DOHH2 (cell line): Measurements from ENCODE around the gene WBP1.
"Not testable (repeated sequence)": the region's sequence is repeated elsewhere in the genome, so short reads cannot be mapped to it uniquely, and the experiment has no call there.

Experiments used
- H3F3A ChIP-seq: fragments of 200-600 bp; sonication (generic), shearing (Covaris generic); 2 replicates; pipeline ENCODE4 v1.6.0; 2016; ENCODE audit warnings: antibody characterized with exemption, mild to moderate bottlenecking; ENCODE audit not compliant: control insufficient read depth, insufficient read depth
- H3K27ac ChIP-seq: fragments of 200-600 bp; sonication (generic); 2 replicates; pipeline ENCODE4 v1.5.1; 2014; ENCODE audit warnings: low read depth, mild to moderate bottlenecking, low read length, moderate library complexity
- H3K27me3 ChIP-seq: fragments of 200-600 bp; sonication (generic); 2 replicates; pipeline ENCODE4 v1.6.1; 2014; ENCODE audit warnings: mild to moderate bottlenecking, low read length, mixed read lengths; ENCODE audit not compliant: control insufficient read depth
- H3K36me3 ChIP-seq: fragments of 200-600 bp; sonication (generic); 2 replicates; pipeline ENCODE4 v1.6.1; 2014; ENCODE audit warnings: mild to moderate bottlenecking, low read length, moderate library complexity, mixed read lengths; ENCODE audit not compliant: control insufficient read depth
- H3K4me1 ChIP-seq: fragments of 200-600 bp; sonication (generic); 2 replicates; pipeline ENCODE4 v1.6.1; 2014; ENCODE audit warnings: mild to moderate bottlenecking, low read length, mixed read lengths; ENCODE audit not compliant: control insufficient read depth
- H3K4me2 ChIP-seq: fragments of 200-600 bp; sonication (generic); 2 replicates; pipeline ENCODE4 v1.6.0; 2014; ENCODE audit warnings: mild to moderate bottlenecking, low read length, moderate library complexity
- H3K4me3 ChIP-seq: fragments of 200-600 bp; sonication (generic); 2 replicates; pipeline ENCODE4 v1.5.1; 2014; ENCODE audit warnings: mild to moderate bottlenecking, low read length, mixed read lengths
- H3K79me2 ChIP-seq: fragments of 200-600 bp; sonication (generic); 2 replicates; pipeline ENCODE4 v1.6.1; 2014; ENCODE audit warnings: mild to moderate bottlenecking, low read length, mixed read lengths; ENCODE audit not compliant: control insufficient read depth
- H3K9me2 ChIP-seq: fragments of 200-600 bp; sonication (generic); replicated peaks from 2 replicates; pipeline ENCODE4 v1.6.1; 2014; ENCODE audit warnings: mild to moderate bottlenecking, low read length, mixed read lengths; ENCODE audit not compliant: control insufficient read depth
- H3K9me3 ChIP-seq: fragments of 200-600 bp; sonication (generic); 2 replicates; pipeline ENCODE4 v1.6.1; 2014; ENCODE audit warnings: antibody characterized with exemption, low read length, mixed read lengths; ENCODE audit not compliant: control insufficient read depth, insufficient read depth
- H4K20me1 ChIP-seq: fragments of 200-600 bp; sonication (generic); 2 replicates; pipeline ENCODE4 v1.6.0; 2014; ENCODE audit warnings: low read depth, mild to moderate bottlenecking, antibody characterized with exemption, low read length, moderate library complexity; ENCODE audit not compliant: control insufficient read depth, insufficient read depth
- EZH2phosphoT487 ChIP-seq: fragments of 200-600 bp; sonication (generic); IDR thresholded peaks from 2 replicates; pipeline ENCODE4 v1.6.1; 2017; ENCODE audit warnings: borderline replicate concordance, mild to moderate bottlenecking, antibody characterized with exemption, low read length, moderate library complexity, mixed read lengths
- TF ChIP-seq, protein P1 (sequence below): fragments of 200-600 bp; sonication (generic); IDR thresholded peaks from one replicate; pipeline ENCODE4 v1.5.1; 2014; ENCODE audit warnings: antibody characterized with exemption, mild to moderate bottlenecking, low read depth, low read length; ENCODE audit not compliant: poor library complexity, severe bottlenecking

The WBP1 gene

DNA sequence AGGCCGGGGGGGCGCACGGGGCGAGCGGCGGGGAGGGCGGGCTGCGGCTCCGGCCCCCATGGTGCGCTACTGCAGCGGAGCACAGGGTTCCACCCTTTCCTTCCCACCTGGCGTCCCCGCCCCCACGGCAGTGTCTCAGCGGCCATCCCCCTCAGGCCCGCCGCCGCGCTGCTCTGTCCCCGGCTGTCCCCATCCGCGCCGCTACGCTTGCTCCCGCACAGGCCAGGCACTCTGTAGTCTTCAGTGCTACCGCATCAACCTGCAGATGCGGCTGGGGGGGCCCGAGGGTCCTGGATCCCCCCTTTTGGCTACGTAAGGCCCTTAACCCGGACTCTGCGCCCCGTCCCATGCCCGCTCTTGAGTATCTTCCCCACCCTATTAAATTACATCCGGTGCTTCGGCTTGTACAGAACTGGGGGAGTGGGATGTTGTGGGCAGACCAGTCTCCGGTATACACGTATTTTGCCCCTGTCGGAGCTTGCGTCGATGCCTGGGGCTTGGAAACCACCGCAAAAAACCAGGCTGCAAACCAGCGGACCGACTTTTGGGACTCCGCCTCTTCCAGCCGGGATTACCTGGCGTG lies 598 bp upstream of the WBP1 start:
- Histone ChIP-seq H3K4me1 (peaks cover 31% of the 10 kb centered on the region), H3K36me3 (peaks cover 30% of the 10 kb centered on the region), H3K27me3 (no peaks in the 10 kb centered on the region), H3F3A (peaks cover 14% of the 10 kb centered on the region), H3K9me2 (no peaks in the 10 kb centered on the region), H3K4me2 (peak overlapping the region; percentile 95), H3K79me2 (peaks cover 27% of the 10 kb centered on the region), H4K20me1 (no peaks in the 10 kb centered on the region), H3K27ac (peak overlapping the region; percentile 90), H3K9me3 (no peaks in the 10 kb centered on the region), H3K4me3 (peak overlapping the region; percentile 81)
- TF ChIP-seq EZH2phosphoT487: no peak
- TF ChIP-seq, protein P1, sequence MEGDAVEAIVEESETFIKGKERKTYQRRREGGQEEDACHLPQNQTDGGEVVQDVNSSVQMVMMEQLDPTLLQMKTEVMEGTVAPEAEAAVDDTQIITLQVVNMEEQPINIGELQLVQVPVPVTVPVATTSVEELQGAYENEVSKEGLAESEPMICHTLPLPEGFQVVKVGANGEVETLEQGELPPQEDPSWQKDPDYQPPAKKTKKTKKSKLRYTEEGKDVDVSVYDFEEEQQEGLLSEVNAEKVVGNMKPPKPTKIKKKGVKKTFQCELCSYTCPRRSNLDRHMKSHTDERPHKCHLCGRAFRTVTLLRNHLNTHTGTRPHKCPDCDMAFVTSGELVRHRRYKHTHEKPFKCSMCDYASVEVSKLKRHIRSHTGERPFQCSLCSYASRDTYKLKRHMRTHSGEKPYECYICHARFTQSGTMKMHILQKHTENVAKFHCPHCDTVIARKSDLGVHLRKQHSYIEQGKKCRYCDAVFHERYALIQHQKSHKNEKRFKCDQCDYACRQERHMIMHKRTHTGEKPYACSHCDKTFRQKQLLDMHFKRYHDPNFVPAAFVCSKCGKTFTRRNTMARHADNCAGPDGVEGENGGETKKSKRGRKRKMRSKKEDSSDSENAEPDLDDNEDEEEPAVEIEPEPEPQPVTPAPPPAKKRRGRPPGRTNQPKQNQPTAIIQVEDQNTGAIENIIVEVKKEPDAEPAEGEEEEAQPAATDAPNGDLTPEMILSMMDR: no peak

DNA sequence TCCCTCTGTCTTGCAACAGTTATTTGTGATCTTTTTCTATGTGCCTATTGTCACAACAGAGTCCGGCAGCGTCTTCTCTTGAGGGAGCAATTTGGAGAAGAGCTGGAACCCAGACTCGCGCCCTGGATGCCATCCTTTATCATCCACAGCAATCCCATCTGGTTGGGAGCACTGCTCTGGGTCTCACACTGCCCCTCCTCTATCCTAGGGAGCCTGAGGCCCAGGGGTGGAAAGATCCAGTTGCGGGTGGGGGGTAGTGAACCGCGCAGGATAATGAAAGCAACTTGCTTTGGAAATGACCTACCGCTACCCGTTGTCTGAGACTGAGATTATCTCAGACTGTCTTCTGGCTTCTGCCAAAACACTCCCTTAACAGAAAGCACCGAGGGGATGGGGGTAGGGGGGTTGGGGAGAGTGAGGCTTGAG lies 713 bp downstream of the WBP1 start:
- TF ChIP-seq, protein P1: no peak
- no peak for TF ChIP-seq EZH2phosphoT487
- peaks cover 26% of the 10 kb centered on the region for H3K4me1 ChIP-seq
- H3K4me3 ChIP-seq: peak overlapping the region; percentile 81
- no peaks in the 10 kb centered on the region for H3K9me2 ChIP-seq
- peaks cover 33% of the 10 kb centered on the region for H3K79me2 ChIP-seq
- H3K36me3 ChIP-seq: peaks cover 37% of the 10 kb centered on the region
- no peaks in the 10 kb centered on the region for H3K27me3 ChIP-seq
- H4K20me1 ChIP-seq: no peaks in the 10 kb centered on the region
- peaks cover 12% of the 10 kb centered on the region; the same call in 1 of the 2 replicates for H3F3A ChIP-seq
- no peak overlapping the region for H3K27ac ChIP-seq
- no peaks in the 10 kb centered on the region for H3K9me3 ChIP-seq
- H3K4me2 ChIP-seq: peak overlapping the region; percentile 88

- not testable (repeated sequence) for H4K20me1 ChIP-seq, H3K9me3 ChIP-seq, H3K9me2 ChIP-seq, H3K27ac ChIP-seq, H3K27me3 ChIP-seq
- peaks cover 26% of the 10 kb centered on the region for H3K4me1 ChIP-seq
- peak overlapping the region; percentile 81 for H3K4me3 ChIP-seq
- H3K4me2 ChIP-seq: peak overlapping the region; percentile 88
- H3K36me3 ChIP-seq: peaks cover 39% of the 10 kb centered on the region
- peaks cover 40% of the 10 kb centered on the region for H3K79me2 ChIP-seq
- peaks cover 12% of the 10 kb centered on the region; the same call in 1 of the 2 replicates for H3F3A ChIP-seq
Observed at GRCh38 chr2:74459503-74460118, 1.4 kb downstream of the WBP1 start.

- peaks cover 43% of the 10 kb centered on the region for H3K79me2 ChIP-seq
- not testable (repeated sequence) for H3K27ac ChIP-seq, H3K4me2 ChIP-seq, H3K27me3 ChIP-seq, H3K9me3 ChIP-seq, H3K9me2 ChIP-seq, H3K4me3 ChIP-seq, H4K20me1 ChIP-seq
- peaks cover 12% of the 10 kb centered on the region; the same call in 1 of the 2 replicates for H3F3A ChIP-seq
- peaks cover 26% of the 10 kb centered on the region for H3K4me1 ChIP-seq
- peaks cover 42% of the 10 kb centered on the region for H3K36me3 ChIP-seq
Observed at GRCh38 chr2:74460187-74460586, 1.9 kb downstream of the WBP1 start.
